ENCODE measurements around the gene LYPD3.

LYPD3 gene

DNA sequence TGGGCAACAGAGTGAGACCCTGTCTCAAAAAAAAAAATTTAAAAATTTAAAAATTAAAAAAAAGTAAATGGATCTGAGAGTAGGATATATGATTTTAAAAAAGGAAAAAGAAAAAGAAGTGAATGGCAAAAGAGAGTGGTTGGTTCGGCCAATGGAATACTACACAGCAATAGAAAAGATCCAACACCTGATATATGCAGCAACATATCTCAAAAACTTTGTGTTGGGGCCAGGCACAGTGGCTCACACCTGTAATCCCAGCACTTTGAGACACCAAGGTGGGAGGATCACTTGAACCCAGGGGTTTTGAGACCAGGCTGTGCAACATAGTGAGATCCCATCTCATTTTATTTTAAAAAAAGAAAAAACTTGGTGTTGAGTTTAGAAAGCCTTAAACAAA lies 1.4 kb upstream of the LYPD3 start:
- H3K27ac ChIP-seq (ENCODE audit: insufficient read depth, low read length, poor library complexity, severe bottlenecking): no peak overlapping the region
- H3K27me3 ChIP-seq (replicated peaks; ENCODE audit: control insufficient read depth, insufficient read depth, low read length, poor library complexity, severe bottlenecking): no peaks in the 10 kb centered on the region
- H3K36me3 ChIP-seq (ENCODE audit: control insufficient read depth, insufficient read depth, low read length): no peaks in the 10 kb centered on the region
- H3K4me1 ChIP-seq (ENCODE audit: control insufficient read depth, insufficient read depth, low read length, poor library complexity, severe bottlenecking): peaks cover 34% of the 10 kb centered on the region
- no peak overlapping the region for H3K4me3 ChIP-seq (ENCODE audit: insufficient read depth, low read depth, low read length, poor library complexity, severe bottlenecking)
- no peaks in the 10 kb centered on the region for H3K9me3 ChIP-seq (ENCODE audit: control insufficient read depth, low read length)
- no peak for DNase-seq

GRCh38 chr19:43464134-43464775 lies 1.2 kb downstream of the LYPD3 start:
- Histone ChIP-seq H3K4me3 (ENCODE audit: insufficient read depth, low read depth, low read length, poor library complexity, severe bottlenecking) (peak overlapping the region; percentile 62), H3K9me3 (ENCODE audit: control insufficient read depth, low read length) (no peaks in the 10 kb centered on the region), H3K4me1 (ENCODE audit: control insufficient read depth, insufficient read depth, low read length, poor library complexity, severe bottlenecking) (peaks cover 28% of the 10 kb centered on the region), H3K27me3 (replicated peaks; ENCODE audit: control insufficient read depth, insufficient read depth, low read length, poor library complexity, severe bottlenecking) (no peaks in the 10 kb centered on the region), H3K36me3 (ENCODE audit: control insufficient read depth, insufficient read depth, low read length) (no peaks in the 10 kb centered on the region), H3K27ac (ENCODE audit: insufficient read depth, low read length, poor library complexity, severe bottlenecking) (peak overlapping the region; percentile 83)
- no peak for DNase-seq

DNA sequence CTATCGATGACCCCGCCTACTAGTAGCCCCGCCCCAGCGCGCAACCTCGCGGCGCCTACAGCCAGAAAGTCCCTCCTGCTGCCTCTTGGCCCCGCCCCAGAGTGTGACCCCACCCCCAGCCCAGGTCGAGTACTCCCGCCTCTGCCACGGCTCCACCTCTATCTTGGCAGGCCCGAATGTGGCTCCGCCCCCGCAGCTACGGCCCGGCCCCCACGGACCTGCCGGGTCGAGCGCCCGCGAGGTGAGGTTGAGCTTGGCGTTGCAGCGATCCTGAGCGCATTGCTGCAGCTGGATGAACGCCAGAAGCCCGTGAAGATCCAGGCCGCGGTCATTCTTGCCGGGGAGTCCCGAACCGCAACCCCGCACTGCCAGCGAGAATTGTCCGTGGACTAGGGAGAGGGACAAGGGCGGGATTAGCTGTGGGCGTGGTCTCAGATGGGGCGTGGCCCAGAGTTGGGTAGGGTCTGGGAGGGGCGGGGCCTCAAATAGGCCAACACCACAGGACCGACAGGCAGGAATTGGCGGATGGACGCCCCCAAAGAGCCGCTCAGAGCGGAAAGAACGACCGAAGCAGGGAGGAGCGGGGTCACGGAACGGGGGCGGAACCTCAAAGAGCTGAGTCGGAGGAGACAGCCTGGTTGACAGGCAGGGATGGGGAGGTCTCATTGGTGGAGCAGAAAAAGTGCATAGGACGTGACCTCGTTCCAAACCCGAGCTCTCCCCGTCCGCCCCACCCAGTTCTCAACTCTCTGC lies 1.9 kb downstream of the LYPD3 start:
- Histone ChIP-seq H3K27ac (ENCODE audit: insufficient read depth, low read length, poor library complexity, severe bottlenecking) (peak overlapping the region; percentile 83), H3K4me1 (ENCODE audit: control insufficient read depth, insufficient read depth, low read length, poor library complexity, severe bottlenecking) (peaks cover 21% of the 10 kb centered on the region), H3K4me3 (ENCODE audit: insufficient read depth, low read depth, low read length, poor library complexity, severe bottlenecking) (peak overlapping the region; percentile 62)

DNA sequence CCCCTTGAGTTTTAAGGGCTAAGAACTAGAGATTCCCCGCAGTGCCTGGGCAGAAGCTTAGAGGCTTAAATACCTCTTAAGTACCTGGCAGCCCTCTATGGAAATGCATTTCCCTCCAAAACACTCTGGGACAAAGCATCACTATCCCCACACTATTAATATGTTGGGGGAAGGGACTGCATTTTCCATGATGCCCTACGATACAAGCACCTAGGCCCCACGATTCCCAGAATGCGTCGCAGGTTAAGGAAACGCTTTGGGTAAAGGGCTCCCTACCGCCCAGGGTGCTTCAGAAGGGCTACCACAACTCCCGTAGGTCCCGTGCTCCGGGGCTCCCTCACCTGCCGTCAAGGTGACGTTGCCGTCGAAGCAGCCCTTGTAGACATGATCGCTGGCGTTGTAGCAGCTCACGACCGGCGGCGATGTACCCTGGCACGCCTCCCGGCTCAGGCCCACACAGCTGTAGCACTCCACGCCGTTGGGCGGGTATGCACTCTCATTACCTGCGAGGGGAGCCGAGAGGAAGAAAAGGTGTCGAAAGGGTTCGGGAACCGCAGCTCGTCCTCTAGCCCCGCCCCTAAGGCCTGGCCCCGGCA lies 2.5 kb downstream of the LYPD3 start:
- DNase-seq: no peak
- H3K36me3 ChIP-seq (ENCODE audit: control insufficient read depth, insufficient read depth, low read length): no peaks in the 10 kb centered on the region
- peak overlapping the region; percentile 57 for H3K27ac ChIP-seq (ENCODE audit: insufficient read depth, low read length, poor library complexity, severe bottlenecking)
- peaks cover 17% of the 10 kb centered on the region for H3K4me1 ChIP-seq (ENCODE audit: control insufficient read depth, insufficient read depth, low read length, poor library complexity, severe bottlenecking)
- no peaks in the 10 kb centered on the region for H3K9me3 ChIP-seq (ENCODE audit: control insufficient read depth, low read length)
- H3K27me3 ChIP-seq (replicated peaks; ENCODE audit: control insufficient read depth, insufficient read depth, low read length, poor library complexity, severe bottlenecking): no peaks in the 10 kb centered on the region
- peak overlapping the region; percentile 62 for H3K4me3 ChIP-seq (ENCODE audit: insufficient read depth, low read depth, low read length, poor library complexity, severe bottlenecking)

More for the DNA sequence above, 1.9 kb downstream of the LYPD3 start:
- H3K9me3 ChIP-seq (ENCODE audit: control insufficient read depth, low read length): no peaks in the 10 kb centered on the region
- peak; percentile 99 to 100 (median 99) for DNase-seq
- no peaks in the 10 kb centered on the region for H3K27me3 ChIP-seq (replicated peaks; ENCODE audit: control insufficient read depth, insufficient read depth, low read length, poor library complexity, severe bottlenecking)
- no peaks in the 10 kb centered on the region for H3K36me3 ChIP-seq (ENCODE audit: control insufficient read depth, insufficient read depth, low read length)

GRCh38 chr19:43462383-43462782 lies 3.0 kb downstream of the LYPD3 start:
- H3K27ac ChIP-seq (ENCODE audit: insufficient read depth, low read length, poor library complexity, severe bottlenecking): no peak overlapping the region
- no peak for DNase-seq
- H3K4me1 ChIP-seq (ENCODE audit: control insufficient read depth, insufficient read depth, low read length, poor library complexity, severe bottlenecking): peaks cover 13% of the 10 kb centered on the region
- no peak overlapping the region for H3K4me3 ChIP-seq (ENCODE audit: insufficient read depth, low read depth, low read length, poor library complexity, severe bottlenecking)
- no peaks in the 10 kb centered on the region for H3K9me3 ChIP-seq (ENCODE audit: control insufficient read depth, low read length)
- no peaks in the 10 kb centered on the region for H3K27me3 ChIP-seq (replicated peaks; ENCODE audit: control insufficient read depth, insufficient read depth, low read length, poor library complexity, severe bottlenecking)
- H3K36me3 ChIP-seq (ENCODE audit: control insufficient read depth, insufficient read depth, low read length): no peaks in the 10 kb centered on the region

GRCh38 chr19:43461303-43461702 lies 4.1 kb downstream of the LYPD3 start:
- no peaks in the 10 kb centered on the region for H3K27me3 ChIP-seq (replicated peaks; ENCODE audit: control insufficient read depth, insufficient read depth, low read length, poor library complexity, severe bottlenecking)
- DNase-seq: no peak
- no peak overlapping the region for H3K27ac ChIP-seq (ENCODE audit: insufficient read depth, low read length, poor library complexity, severe bottlenecking)
- peaks cover 13% of the 10 kb centered on the region for H3K4me1 ChIP-seq (ENCODE audit: control insufficient read depth, insufficient read depth, low read length, poor library complexity, severe bottlenecking)
- no peaks in the 10 kb centered on the region for H3K36me3 ChIP-seq (ENCODE audit: control insufficient read depth, insufficient read depth, low read length)
- H3K4me3 ChIP-seq (ENCODE audit: insufficient read depth, low read depth, low read length, poor library complexity, severe bottlenecking): no peak overlapping the region
- no peaks in the 10 kb centered on the region for H3K9me3 ChIP-seq (ENCODE audit: control insufficient read depth, low read length)

DNA sequence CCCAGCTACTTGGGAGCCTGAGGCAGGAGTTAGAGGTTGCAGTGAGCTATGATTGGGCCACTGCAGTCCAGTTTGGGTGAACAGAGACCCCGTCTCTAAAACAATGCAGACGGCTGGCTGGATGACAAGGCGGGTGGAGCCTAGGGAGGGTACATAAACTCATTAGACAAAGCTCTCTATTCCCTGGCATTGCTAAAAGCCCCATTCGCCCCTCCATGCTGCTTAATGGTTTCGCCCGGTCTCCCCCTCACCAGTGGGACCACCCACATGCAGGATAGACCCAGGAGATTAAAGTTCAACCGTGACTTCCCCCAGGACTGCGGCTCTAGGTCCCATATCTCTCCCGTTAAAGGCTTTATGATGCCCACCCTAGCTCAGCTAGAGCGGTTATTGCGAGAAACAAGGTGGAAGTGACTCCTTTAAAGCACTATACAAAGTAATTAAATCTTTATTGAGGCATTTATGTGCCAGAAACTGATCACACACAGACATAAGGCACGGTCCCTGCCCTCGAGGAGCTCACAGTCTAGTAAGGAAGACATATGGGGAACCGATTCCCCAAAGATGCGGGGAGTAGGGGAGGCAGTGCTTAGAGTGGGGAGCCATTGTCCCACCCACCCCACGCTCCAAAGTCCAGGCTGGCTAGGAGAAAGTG lies 4.9 kb downstream of the LYPD3 start:
- no peak overlapping the region for H3K4me3 ChIP-seq (ENCODE audit: insufficient read depth, low read depth, low read length, poor library complexity, severe bottlenecking)
- no peaks in the 10 kb centered on the region for H3K9me3 ChIP-seq (ENCODE audit: control insufficient read depth, low read length)
- no peaks in the 10 kb centered on the region for H3K27me3 ChIP-seq (replicated peaks; ENCODE audit: control insufficient read depth, insufficient read depth, low read length, poor library complexity, severe bottlenecking)
- H3K27ac ChIP-seq (ENCODE audit: insufficient read depth, low read length, poor library complexity, severe bottlenecking): no peak overlapping the region
- peaks cover 13% of the 10 kb centered on the region for H3K4me1 ChIP-seq (ENCODE audit: control insufficient read depth, insufficient read depth, low read length, poor library complexity, severe bottlenecking)
- no peak for DNase-seq
- no peaks in the 10 kb centered on the region for H3K36me3 ChIP-seq (ENCODE audit: control insufficient read depth, insufficient read depth, low read length)

DNA sequence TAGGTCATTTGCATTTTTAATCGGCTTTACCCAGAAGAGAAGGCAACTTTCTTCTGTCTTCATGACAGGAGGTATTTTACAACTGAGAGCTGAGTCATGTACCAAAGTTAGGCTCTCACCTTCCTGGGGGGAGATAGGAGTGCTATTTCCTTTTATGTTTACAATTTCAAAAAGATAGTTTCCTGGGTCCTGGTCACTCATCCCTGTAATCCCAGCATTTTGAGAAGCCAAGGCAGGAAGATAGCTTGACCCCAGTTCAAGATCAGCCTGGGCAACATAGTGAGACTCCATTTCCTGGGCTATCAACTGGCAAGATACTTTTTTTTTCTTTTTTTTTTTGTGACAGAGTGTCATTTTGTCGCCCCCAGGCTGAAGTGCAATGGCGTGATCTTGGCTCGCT lies 7.6 kb downstream of the LYPD3 start:
- Histone ChIP-seq H3K36me3 (ENCODE audit: control insufficient read depth, insufficient read depth, low read length) (no peaks in the 10 kb centered on the region), H3K4me3 (ENCODE audit: insufficient read depth, low read depth, low read length, poor library complexity, severe bottlenecking) (no peak overlapping the region), H3K27me3 (replicated peaks; ENCODE audit: control insufficient read depth, insufficient read depth, low read length, poor library complexity, severe bottlenecking) (no peaks in the 10 kb centered on the region), H3K9me3 (ENCODE audit: control insufficient read depth, low read length) (no peaks in the 10 kb centered on the region), H3K27ac (ENCODE audit: insufficient read depth, low read length, poor library complexity, severe bottlenecking) (no peak overlapping the region), H3K4me1 (ENCODE audit: control insufficient read depth, insufficient read depth, low read length, poor library complexity, severe bottlenecking) (peaks cover 6% of the 10 kb centered on the region)
- DNase-seq: no peak

GRCh38 chr19:43455321-43456113 lies 9.9 kb downstream of the LYPD3 start:
- no peak overlapping the region for H3K4me3 ChIP-seq (ENCODE audit: insufficient read depth, low read depth, low read length, poor library complexity, severe bottlenecking)
- no peaks in the 10 kb centered on the region for H3K4me1 ChIP-seq (ENCODE audit: control insufficient read depth, insufficient read depth, low read length, poor library complexity, severe bottlenecking)
- H3K9me3 ChIP-seq (ENCODE audit: control insufficient read depth, low read length): no peaks in the 10 kb centered on the region
- no peaks in the 10 kb centered on the region for H3K36me3 ChIP-seq (ENCODE audit: control insufficient read depth, insufficient read depth, low read length)
- DNase-seq: no peak
- no peak overlapping the region for H3K27ac ChIP-seq (ENCODE audit: insufficient read depth, low read length, poor library complexity, severe bottlenecking)
- H3K27me3 ChIP-seq (replicated peaks; ENCODE audit: control insufficient read depth, insufficient read depth, low read length, poor library complexity, severe bottlenecking): no peaks in the 10 kb centered on the region
